Muscle of back (tissue), 11 donors: ENCODE measurements around the gene STK35. TPM values are rescaled to one million over a fixed set of nuclear protein-coding genes. Genes with fewer than 3 reads are reported as not detected.
A peak's percentile ranks its signal among the peaks of the same experiment; 100 is the strongest.

ENCODE experiments used
- DNase-seq, 3 donors: peaks; one replicate each; pipeline versions ENCODE4 v3.0.0 to v3.0.0-alpha.2; 2013
- polyA plus RNA-seq, 10 donors: library from polyadenylated mRNA; unstranded; fragments of 120-200 nt; gene quantifications; one replicate each; pipeline ENCODE4 v1.2.1, GENCODE V29; 2013; ENCODE audit not compliant: insufficient read length in 10 of 10

STK35 gene
- polyA plus RNA-seq, 10 donors = 6.7 to 10.5 (median 7.9) TPM

- DNase-seq = peak in 1 of 3 donors; percentile 31
Observed at GRCh38 chr20:2103461-2104153, 2.0 kb downstream of the STK35 start.

- no peak for DNase-seq
Observed at GRCh38 chr20:2104236-2104635, 2.6 kb downstream of the STK35 start.

DNA sequence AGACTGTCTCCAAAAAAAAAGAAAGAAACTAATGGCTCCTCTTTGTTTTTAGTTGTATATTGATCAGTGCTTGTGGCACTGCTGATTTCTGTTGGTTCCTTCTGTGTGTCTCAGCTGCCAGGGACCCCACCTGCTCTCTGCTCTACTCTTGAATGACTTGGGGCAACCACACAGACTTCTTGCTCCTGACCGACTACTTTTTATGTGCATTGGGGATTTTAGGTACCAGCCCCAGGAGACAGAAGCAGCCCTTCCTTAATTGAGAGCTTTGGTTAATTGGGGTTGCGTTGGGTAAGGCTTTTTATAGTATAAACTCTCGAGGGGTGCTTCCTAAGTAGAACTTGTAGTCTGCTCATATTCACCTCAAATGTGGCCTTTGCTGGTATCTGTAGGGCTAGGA lies 6.9 kb downstream of the STK35 start:
- no peak for DNase-seq

- no peak for DNase-seq
Observed at GRCh38 chr20:2108987-2109386, 7.4 kb downstream of the STK35 start.

DNA sequence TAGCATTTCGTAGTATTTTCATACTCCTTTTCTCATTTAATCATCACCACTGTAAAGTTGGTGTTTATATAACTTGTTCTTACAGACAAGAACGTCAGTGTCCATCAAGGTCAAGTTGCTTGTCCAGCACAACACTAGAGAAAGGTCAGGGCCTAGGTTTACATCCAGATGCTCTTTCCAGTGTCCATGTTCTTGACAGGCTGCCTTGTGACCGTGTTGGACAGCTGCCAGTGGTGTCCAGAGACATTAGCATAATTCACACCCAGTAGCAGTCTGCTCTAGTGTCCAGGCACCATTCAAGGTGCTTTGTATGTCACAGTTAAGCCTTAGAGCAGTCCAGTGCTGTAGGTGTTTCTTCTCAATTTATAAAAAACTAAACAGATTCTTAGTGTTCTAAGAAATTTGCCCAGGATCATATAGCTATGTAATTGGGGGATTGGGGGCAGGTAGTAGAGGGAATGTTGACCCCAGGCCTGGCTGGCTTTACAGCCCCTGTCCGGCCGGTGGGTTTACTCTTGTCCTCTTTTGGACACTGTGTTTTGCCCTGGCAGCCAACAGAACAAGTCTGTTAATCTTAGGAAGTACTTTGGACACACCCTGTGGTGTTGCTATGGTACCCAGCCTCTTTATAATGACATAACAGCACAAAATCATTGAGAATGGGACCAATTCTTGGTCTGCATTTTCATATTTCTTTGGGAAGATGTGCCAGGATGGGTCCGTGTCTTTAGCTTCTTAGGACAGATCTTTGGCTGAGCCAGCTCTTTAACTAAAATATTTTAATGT lies 8.0 kb downstream of the STK35 start:
- peak in 2 of 3 donors; percentile 28 to 32 for DNase-seq

- DNase-seq = no peak
Observed at GRCh38 chr20:2112910-2113309, 11.3 kb downstream of the STK35 start.

DNA sequence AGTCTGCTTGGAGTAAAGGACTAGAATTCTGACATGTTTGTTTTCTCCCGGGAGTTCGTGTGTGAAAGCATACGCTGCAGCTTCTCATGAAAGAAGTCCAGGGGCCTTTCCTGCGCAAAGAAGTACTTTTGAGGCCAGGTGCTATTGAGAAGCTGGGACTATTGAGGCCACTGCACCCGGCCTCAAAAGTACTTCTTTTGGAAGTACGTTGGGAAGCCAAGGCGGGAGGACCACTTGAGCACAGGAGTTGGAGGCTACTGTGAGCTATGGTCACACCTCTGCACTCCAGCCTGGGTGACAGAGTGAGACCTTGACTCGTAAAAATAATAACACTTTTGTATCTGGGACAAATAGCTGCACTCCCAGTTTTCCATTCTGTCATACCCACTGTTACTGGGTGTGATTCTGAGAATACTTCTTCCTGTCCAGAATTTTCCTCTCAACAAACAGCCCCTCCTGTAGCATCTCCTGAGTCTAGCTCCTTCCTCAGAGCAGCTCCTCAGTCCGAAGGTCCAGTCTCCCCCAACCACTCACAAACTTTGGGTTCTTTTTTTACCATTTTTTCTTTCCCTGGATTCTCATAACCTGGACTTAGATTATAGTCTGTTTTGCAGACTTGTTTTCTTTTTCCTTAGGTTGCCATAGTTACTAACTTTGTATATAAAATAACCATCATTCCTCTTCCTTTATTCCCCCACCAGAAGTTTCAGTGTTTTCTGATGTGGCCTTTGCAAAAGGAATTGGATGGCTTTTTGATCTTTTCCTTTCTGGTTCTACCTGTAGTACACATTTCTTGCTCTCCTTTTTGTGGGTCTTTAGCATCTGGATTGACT lies 12.7 kb downstream of the STK35 start:
- peak in 1 of 3 donors; percentile 44 for DNase-seq

DNA sequence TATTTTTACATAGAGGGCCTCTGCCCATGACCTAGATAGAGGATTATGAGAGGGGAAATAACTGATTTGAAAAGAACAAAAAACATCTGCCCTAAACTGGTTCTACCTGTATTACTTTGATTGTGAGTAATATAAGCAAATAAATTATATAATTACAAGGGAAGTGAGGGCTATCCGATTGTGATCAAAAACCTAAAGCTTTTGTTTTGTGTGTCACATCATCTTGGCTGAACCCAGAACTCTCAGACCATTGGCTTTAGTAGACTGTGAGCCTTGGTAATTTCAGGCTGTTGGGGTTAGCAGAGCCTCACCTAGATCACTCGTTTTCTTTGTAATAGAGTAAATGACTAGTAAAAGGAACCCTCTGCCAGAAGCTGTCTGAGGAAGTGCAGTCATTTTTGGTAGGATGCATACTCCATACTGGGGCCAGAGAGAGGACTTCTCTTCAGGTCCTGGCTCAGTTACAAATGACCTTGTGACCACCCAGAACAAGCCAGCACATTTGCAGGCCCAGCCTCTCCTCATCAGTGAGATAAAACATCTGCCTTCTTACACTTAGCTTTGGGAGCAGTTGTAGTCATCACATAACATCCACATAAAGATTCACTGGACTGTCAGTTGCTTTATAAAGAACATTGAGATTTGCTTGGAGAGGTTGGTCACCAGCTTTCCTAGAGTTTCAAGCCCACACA lies 13.5 kb downstream of the STK35 start:
- DNase-seq = peak; percentile 32 to 60 (median 40)

DNA sequence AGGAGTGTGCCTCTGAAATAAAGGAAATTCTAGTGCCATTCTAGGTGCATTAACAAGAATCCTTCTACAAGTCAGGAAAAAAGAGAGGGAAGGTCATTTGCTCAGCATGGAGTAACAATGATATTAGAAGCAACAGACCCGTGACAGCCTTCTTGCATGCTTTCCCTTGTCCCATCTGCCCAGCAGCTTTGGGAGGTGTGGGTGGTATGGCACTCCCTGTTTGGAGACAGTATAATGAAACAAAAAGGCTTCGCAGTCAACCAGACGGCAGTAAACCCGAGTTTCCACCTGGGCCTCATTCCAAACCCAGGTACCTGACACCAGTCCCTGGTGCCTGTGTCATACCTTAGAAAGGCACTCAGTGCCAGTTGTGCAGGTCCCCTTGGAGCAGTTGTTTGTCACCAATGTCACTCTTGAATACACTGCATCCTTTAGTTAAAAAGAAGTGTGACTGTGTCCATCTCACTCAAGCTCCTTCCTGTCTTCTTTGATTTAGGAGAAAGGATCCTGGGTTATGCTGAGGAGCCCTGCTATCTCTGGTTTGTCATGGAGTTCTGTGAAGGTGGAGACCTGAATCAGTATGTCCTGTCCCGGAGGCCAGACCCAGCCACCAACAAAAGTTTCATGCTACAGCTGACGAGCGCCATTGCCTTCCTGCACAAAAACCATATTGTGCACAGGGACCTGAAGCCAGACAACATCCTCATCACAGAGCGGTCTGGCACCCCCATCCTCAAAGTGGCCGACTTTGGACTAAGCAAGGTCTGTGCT lies 14.7 kb downstream of the STK35 start:
- no peak for DNase-seq

- DNase-seq = no peak
Observed at GRCh38 chr20:2118783-2119182, 17.2 kb downstream of the STK35 start.

- peak in 2 of 3 donors; percentile 40 to 43 for DNase-seq
Observed at GRCh38 chr20:2122936-2123335, 21.3 kb downstream of the STK35 start.

GRCh38 chr20:2123720-2124119 lies 22.1 kb downstream of the STK35 start:
- no peak for DNase-seq

GRCh38 chr20:2124564-2125213 lies 23.1 kb downstream of the STK35 start:
- no peak for DNase-seq

DNA sequence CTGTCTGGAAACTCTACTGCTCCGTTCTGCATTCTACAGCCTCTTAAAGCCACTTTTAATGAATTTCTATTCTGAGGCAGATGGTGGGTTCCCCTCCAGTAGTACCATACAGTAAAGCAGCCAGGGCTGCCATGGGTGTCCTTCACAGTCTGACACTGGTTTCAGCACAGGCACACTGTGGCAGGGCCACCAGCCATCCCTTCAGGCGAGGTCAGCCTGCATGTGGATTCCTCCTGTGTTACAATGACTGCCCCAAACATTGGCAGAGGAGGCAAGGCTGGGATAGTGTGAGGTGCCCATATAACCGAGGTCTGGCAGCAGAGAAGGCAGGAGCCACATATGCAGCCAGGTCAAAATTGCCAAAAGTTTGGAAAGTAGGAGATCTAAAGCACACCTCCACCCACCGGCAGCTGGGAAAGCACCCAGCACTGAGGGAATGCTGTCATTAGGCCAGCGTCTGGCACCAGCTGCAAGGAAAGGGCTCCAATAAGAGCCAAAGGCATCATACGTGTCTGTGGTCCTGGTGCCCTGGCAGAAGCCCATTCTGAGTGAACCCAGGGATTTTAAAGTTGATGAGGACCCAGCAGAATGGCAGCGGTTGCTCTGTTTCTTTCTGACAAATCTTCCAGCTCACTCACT lies 24.0 kb downstream of the STK35 start:
- no peak for DNase-seq

DNA sequence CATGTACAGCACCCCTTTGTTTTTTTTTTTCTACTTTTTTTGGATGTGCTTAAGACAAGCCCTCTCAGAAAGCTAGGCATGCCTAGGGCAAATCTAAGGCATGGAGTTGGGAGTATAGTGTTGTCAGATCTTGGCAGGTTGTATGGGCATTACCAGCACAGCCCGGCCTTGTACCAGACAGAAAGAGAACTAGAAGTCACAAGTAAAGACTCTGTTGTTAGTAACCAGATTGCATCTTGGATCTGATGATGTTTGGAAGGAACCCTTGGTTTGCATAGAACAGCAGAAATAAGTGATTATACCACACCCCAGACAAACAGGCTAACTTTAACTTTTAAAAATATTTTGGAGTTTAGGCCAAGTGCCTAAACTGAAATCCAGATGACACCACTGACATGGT lies 25.6 kb downstream of the STK35 start:
- DNase-seq = no peak

GRCh38 chr20:2128542-2128941 lies 26.9 kb downstream of the STK35 start:
- DNase-seq = no peak

- DNase-seq = no peak
Observed at GRCh38 chr20:2130062-2130591, 28.5 kb downstream of the STK35 start.

- DNase-seq = no peak
Observed at GRCh38 chr20:2130683-2131082, 29.1 kb downstream of the STK35 start.

- DNase-seq = peak in 1 of 3 donors; percentile 28
Observed at GRCh38 chr20:2131366-2131765, 29.7 kb downstream of the STK35 start.

GRCh38 chr20:2132461-2132901 lies 30.9 kb downstream of the STK35 start:
- DNase-seq = no peak
